K562 (cell line): Measurements from ENCODE around the gene PDLIM7. TPM values are rescaled to one million over a fixed set of nuclear protein-coding genes. Genes with fewer than 3 reads are reported as not detected.

Experiments
- ATAC-seq: fragments of 200-7000 bp; cut with Tn5 transposase; 3 replicates; pipeline ENCODE4 v1.9.1; 2020; ENCODE audit warnings: moderate library complexity
- BruUV-seq: library from RNA; stranded (reverse); fragments of 400-500 nt; replicated peaks from 2 replicates; lab custom pipeline; 2021; lab: Mats Ljungman, UMichigan
- CTCF ChIA-PET: fragments of 300-600 bp; formaldehyde crosslinking; extraction: SDS; loops from one replicate; lab custom pipeline; 2021; ENCODE audit warnings: low intra/inter-chr PET ratio; lab: Yijun Ruan, JAX
- POLR2A ChIA-PET: fragments of 300-600, 350-650 bp; sonication (Branson Sonifier 250); formaldehyde crosslinking; extraction: SDS; loops from one replicate; lab custom pipeline; 2021; ENCODE audit warnings: antibody characterized with exemption, inconsistent platforms; lab: Yijun Ruan, JAX
- DNase-seq, 4 experiments: peaks; one replicate each; pipeline versions ENCODE4 v3.0.0 to v3.0.0-alpha.2; 2011 to 2018; ENCODE audit warnings: low spot score in 3 of 4, mixed read lengths in 3 of 4; ENCODE audit errors: extremely low read depth in 1 of 4
- FAIRE-seq: peaks from 2 replicates; lab custom pipeline; 2011; peaks lifted over from hg19 to GRCh38; lab: Jason Lieb, UNC
- H2AFZ ChIP-seq: 2 replicates; pipeline ENCODE4 v1.6.0; 2011; ENCODE audit warnings: low read depth, low read length, control low read depth, inconsistent platforms
- H3K27ac ChIP-seq: fragments of 200-600 bp; 3 replicates; pipeline ENCODE4 v1.8.0; 2011; ENCODE audit warnings: low read depth, mild to moderate bottlenecking, control low read depth, inconsistent platforms, low read length, moderate library complexity, mixed read lengths; ENCODE audit errors: extremely low read depth
- H3K27me3 ChIP-seq, 2 experiments: fragments of 300-600 bp in 1 of 2; 2 replicates in 1 of 2; 3 replicates in 1 of 2; pipeline versions ENCODE4 v1.6.0 to v1.8.0; 2011; ENCODE audit warnings: inconsistent platforms in 2 of 2, low read length in 2 of 2, mild to moderate bottlenecking in 1 of 2, mixed read lengths in 1 of 2, moderate library complexity in 1 of 2; ENCODE audit not compliant: control insufficient read depth in 2 of 2, insufficient read depth in 2 of 2
- H3K36me3 ChIP-seq: fragments of 300-600 bp; 3 replicates; pipeline ENCODE4 v1.8.0; 2011; ENCODE audit warnings: mild to moderate bottlenecking, low read length, inconsistent platforms; ENCODE audit not compliant: control insufficient read depth, insufficient read depth
- H3K4me1 ChIP-seq, 2 experiments: fragments of 200-600 bp in 1 of 2; replicated peaks in 1 of 2; 2 replicates in 1 of 2; 3 replicates in 1 of 2; pipeline versions ENCODE4 v1.5.1 to v1.8.0; 2011; ENCODE audit warnings: inconsistent platforms in 2 of 2, low read length in 2 of 2, mild to moderate bottlenecking in 1 of 2, mixed read lengths in 1 of 2, moderate library complexity in 1 of 2; ENCODE audit not compliant: control insufficient read depth in 2 of 2, insufficient read depth in 2 of 2
- H3K4me2 ChIP-seq: 2 replicates; pipeline ENCODE4 v1.6.1; 2011; ENCODE audit warnings: low read length, control low read depth, inconsistent platforms, mixed read lengths; ENCODE audit not compliant: insufficient read depth
- H3K4me3 ChIP-seq: fragments of 200-600 bp; sonication (generic), shearing (Covaris generic); 2 replicates; pipeline ENCODE4 v1.5.1; 2016; ENCODE audit warnings: control low read depth, inconsistent platforms
- H3K79me2 ChIP-seq: fragments of 200-600 bp; 3 replicates; pipeline ENCODE4 v1.8.0; 2011; ENCODE audit warnings: low read length, inconsistent platforms; ENCODE audit not compliant: control insufficient read depth, insufficient read depth
- H3K9ac ChIP-seq, 2 experiments: 2 replicates each; pipeline versions ENCODE4 v1.6.0 to v1.6.1; 2011; ENCODE audit warnings: low read depth in 2 of 2, low read length in 2 of 2, control low read depth in 1 of 2, inconsistent platforms in 1 of 2, mild to moderate bottlenecking in 1 of 2, mixed read lengths in 1 of 2; ENCODE audit not compliant: insufficient read depth in 1 of 2
- H3K9me1 ChIP-seq: one replicate; pipeline ENCODE4 v1.6.0; 2011; ENCODE audit warnings: inconsistent platforms, mild to moderate bottlenecking, low read length, moderate library complexity; ENCODE audit not compliant: control insufficient read depth, insufficient read depth
- H3K9me3 ChIP-seq: replicated peaks from 2 replicates; pipeline ENCODE4 v1.5.1; 2011; ENCODE audit warnings: low read depth, low read length, inconsistent platforms; ENCODE audit not compliant: control insufficient read depth, insufficient read depth
- H4K20me1 ChIP-seq: replicated peaks from 2 replicates; pipeline ENCODE4 v1.6.1; 2011; ENCODE audit warnings: low read length, inconsistent platforms, mixed read lengths; ENCODE audit not compliant: control insufficient read depth, insufficient read depth
- BCOR ChIP-seq: fragments of 450-650 bp; IDR thresholded peaks from 2 replicates; pipeline ENCODE4 v1.6.1; 2016
- HDAC1 ChIP-seq, 2 experiments: fragments of 450-650 bp; IDR thresholded peaks; 2 replicates each; pipeline ENCODE4 v1.6.1; 2016 to 2017; ENCODE audit warnings: inconsistent platforms in 1 of 2, mild to moderate bottlenecking in 1 of 2, moderate library complexity in 1 of 2
- POLR2G ChIP-seq: fragments of 200-400 bp; formaldehyde crosslinking; IDR thresholded peaks from 2 replicates; pipeline ENCODE4 v1.6.1; 2017; ENCODE audit warnings: low read depth, mild to moderate bottlenecking, antibody characterized with exemption, low read length, moderate library complexity
- RBM25 ChIP-seq: fragments of 200-400 bp; formaldehyde crosslinking; IDR thresholded peaks from 2 replicates; pipeline ENCODE4 v1.6.1; 2018; ENCODE audit warnings: low read length, low read depth, moderate library complexity; ENCODE audit not compliant: severe bottlenecking
- ZFP36 ChIP-seq: fragments of 150-350 bp; IDR thresholded peaks from 2 replicates; pipeline ENCODE4 v1.6.1; 2018; ENCODE audit warnings: low read length, low read depth; ENCODE audit not compliant: partially characterized antibody
- WGBS: fragments of 100-300 bp; shearing (Covaris generic); methylation state at CpG from one replicate; pipeline ENCODE4 v1.1.6; 2016; ENCODE audit warnings: low coverage, mixed read lengths; ENCODE audit not compliant: insufficient coverage; ENCODE audit errors: missing lambda C conversion rate; 5-methylcytosine and 5-hydroxymethylcytosine counted together
- in situ Hi-C: fragments of 300-500 bp; cut with MboI; formaldehyde crosslinking; loops from 4 replicates; pipeline ENCODE4 v1.15.0; 2018; ENCODE audit warnings: inconsistent platforms, mixed read lengths
- intact Hi-C: fragments of 100-400 bp; cut with micrococcal nuclease; formaldehyde crosslinking; loops from 2 replicates; pipeline ENCODE4 v1.14.2; 2022
- polyA plus RNA-seq, 8 experiments: library from polyadenylated mRNA; depleted of rRNA in 4 of 8; stranded (reverse) in 5 of 8; unstranded in 3 of 8; fragments of >200 nt; fragmentation: Nextera tagmentation in 2 of 8; fragmentation: Illumina TruSeq in 1 of 8; extraction: Ambion mirVana in 2 of 8; extraction: Trizol in 1 of 8; gene quantifications; 2 replicates each; pipeline versions ENCODE4 v1.2.1 to v1.2.3, GENCODE V29; 2011 to 2014; ENCODE audit warnings: inconsistent platforms in 1 of 8, missing spikeins in 1 of 8
- total RNA-seq, 7 experiments: library from RNA; depleted of rRNA in 6 of 7; stranded (reverse); fragments of >200 nt in 6 of 7; fragmentation: Illumina TruSeq in 2 of 7; extraction: Trizol in 2 of 7; gene quantifications; 2 replicates each; pipeline versions ENCODE4 v1.2.1 to v1.2.3, GENCODE V29; 2011 to 2021; ENCODE audit warnings: low replicate concordance in 1 of 7
- TF ChIP-seq, protein P1 (sequence below), 2 experiments: fragments of 450-650 bp in 1 of 2; IDR thresholded peaks; 2 replicates each; pipeline ENCODE4 v1.6.1; 2011 to 2017; ENCODE audit warnings: low read depth in 2 of 2, antibody characterized with exemption in 1 of 2, borderline replicate concordance in 1 of 2, low read length in 1 of 2, mild to moderate bottlenecking in 1 of 2, mixed read lengths in 1 of 2; ENCODE audit not compliant: control insufficient read depth in 1 of 2
- TF ChIP-seq, protein P2 (sequence below): fragments of 450-650 bp; IDR thresholded peaks from 2 replicates; pipeline ENCODE4 v1.6.1; 2016
- TF ChIP-seq, protein P3 (sequence below): fragments of 250-450 bp; sonication (Bioruptor Pico); IDR thresholded peaks from 2 replicates; pipeline ENCODE4 v1.5.0; 2021

Gene PDLIM7
- total and polyA plus RNA-seq, 9 of the 15 experiments (the other 6 are each of a cell fraction or from before 2014, with no cell fraction given): 2.1 to 124 (median 32.6) TPM

DNA sequence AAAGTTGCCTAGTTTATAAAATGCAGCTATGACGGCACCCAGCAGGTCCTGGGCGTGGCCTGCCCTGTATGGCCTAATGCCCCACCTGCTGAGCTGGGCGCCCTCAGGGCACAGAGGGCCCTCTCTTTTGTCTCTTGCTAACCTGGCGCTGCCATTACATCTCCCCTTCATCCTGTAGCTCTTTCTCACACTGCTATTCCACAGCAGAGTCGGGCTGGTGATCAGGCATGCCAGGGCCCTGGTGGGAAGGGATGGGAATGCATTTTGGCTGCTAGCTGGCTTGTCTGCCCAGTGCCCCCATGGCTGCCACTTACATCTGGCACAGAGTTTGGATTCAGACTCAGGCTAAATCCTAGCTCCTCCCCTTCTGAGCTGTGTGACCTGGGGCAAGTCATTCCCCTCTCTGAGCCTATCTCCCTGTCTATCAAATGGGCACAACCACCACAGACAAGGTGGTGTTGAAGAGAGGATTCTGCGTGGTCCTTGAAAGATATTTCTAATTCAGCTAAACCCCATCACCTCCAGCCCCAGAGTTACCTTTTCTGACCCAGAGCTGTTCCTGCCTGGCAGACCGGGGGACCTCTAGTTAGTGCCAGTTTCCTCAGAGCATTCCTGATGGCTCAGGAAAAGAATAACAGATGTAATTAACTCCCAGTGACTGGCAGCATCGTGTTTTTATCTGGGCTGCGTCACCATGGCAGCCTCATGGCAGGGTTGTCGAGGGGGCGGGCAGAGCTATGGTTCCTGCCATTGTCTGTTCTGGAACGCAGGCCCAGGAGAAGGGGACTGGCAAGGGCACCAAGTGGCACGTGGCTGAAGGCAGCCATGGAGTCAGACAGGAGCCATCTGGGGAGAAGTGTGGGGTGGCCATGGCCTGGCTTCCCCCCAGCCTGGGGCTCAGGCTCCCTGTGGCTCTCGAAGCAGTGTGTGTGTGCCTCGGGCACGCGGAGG, 44.4 kb downstream of the PDLIM7 start:
- BruUV-seq: no TSS peak
- no peaks in the 10 kb centered on the region for H3K27me3 ChIP-seq
- in situ Hi-C loops (loop anchor here (10.0 kb wide), 1 partner anchor 338 kb away; no protein-coding TSS in a partner anchor), intact Hi-C loops (no loop called here)
- peak overlapping the region in 1 of 2 experiments; percentile 39; a peak in 1 of 4 replicates for H3K9ac ChIP-seq
- peaks cover 3% of the 10 kb centered on the region for H3K9me1 ChIP-seq
- no peak overlapping the region for H2AFZ ChIP-seq
- peaks cover 10% of the 10 kb centered on the region; the same call in 1 of the 3 replicates for H3K36me3 ChIP-seq
- 80% methylated on average over 15 of the region's 17 CpGs for WGBS
- H3K4me1 ChIP-seq: peaks cover 0 to 50% of the 10 kb centered on the region in 2 experiments; a peak in 3 of 5 replicates
- H3K9me3 ChIP-seq: no peaks in the 10 kb centered on the region
- no peak overlapping the region for H3K27ac ChIP-seq
- no peak overlapping the region for H3K4me2 ChIP-seq
- DNase-seq (no peak), ATAC-seq (no peak), FAIRE-seq (no peak)
- peaks cover 16% of the 10 kb centered on the region for H4K20me1 ChIP-seq
- ChIA-PET POLR2A (interaction anchor here (0.5 to 2.5 kb wide), 9 partner anchors 8 to 386 kb away, joined by 3 to 19 read pairs (median 4); partner anchors contain the start of genes GRK6, LMAN2 and PDLIM7), CTCF (interaction anchor here (0.8 to 6.2 kb wide), 3 partner anchors 49 to 339 kb away, joined by 3 to 107 read pairs (median 78); no protein-coding TSS in a partner anchor)
- H3K4me3 ChIP-seq: no peak overlapping the region
- peaks cover 10% of the 10 kb centered on the region; the same call in 2 of the 3 replicates for H3K79me2 ChIP-seq
- TF ChIP-seq HDAC1 (IDR thresholded peaks at IDR 0.05) (no peak), RBM25 (peak; percentile 30), POLR2G (0 out of 2 replicates have a peak, but pooled peaks have one; percentile 34), ZFP36 (peak; percentile 68), BCOR (0 out of 2 replicates have a peak, but pooled peaks have one; percentile 25)
- TF ChIP-seq, protein P1, sequence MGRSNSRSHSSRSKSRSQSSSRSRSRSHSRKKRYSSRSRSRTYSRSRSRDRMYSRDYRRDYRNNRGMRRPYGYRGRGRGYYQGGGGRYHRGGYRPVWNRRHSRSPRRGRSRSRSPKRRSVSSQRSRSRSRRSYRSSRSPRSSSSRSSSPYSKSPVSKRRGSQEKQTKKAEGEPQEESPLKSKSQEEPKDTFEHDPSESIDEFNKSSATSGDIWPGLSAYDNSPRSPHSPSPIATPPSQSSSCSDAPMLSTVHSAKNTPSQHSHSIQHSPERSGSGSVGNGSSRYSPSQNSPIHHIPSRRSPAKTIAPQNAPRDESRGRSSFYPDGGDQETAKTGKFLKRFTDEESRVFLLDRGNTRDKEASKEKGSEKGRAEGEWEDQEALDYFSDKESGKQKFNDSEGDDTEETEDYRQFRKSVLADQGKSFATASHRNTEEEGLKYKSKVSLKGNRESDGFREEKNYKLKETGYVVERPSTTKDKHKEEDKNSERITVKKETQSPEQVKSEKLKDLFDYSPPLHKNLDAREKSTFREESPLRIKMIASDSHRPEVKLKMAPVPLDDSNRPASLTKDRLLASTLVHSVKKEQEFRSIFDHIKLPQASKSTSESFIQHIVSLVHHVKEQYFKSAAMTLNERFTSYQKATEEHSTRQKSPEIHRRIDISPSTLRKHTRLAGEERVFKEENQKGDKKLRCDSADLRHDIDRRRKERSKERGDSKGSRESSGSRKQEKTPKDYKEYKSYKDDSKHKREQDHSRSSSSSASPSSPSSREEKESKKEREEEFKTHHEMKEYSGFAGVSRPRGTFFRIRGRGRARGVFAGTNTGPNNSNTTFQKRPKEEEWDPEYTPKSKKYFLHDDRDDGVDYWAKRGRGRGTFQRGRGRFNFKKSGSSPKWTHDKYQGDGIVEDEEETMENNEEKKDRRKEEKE (IDR thresholded peaks at IDR 0.05; ENCODE audit: borderline replicate concordance in 1 of 2, control insufficient read depth in 1 of 2, low read depth in 2 of 2, low read length in 1 of 2): no peak
- TF ChIP-seq, protein P2, sequence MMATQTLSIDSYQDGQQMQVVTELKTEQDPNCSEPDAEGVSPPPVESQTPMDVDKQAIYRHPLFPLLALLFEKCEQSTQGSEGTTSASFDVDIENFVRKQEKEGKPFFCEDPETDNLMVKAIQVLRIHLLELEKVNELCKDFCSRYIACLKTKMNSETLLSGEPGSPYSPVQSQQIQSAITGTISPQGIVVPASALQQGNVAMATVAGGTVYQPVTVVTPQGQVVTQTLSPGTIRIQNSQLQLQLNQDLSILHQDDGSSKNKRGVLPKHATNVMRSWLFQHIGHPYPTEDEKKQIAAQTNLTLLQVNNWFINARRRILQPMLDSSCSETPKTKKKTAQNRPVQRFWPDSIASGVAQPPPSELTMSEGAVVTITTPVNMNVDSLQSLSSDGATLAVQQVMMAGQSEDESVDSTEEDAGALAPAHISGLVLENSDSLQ: peak; percentile 38; the same call in 1 of the 2 replicates
- TF ChIP-seq, protein P3, sequence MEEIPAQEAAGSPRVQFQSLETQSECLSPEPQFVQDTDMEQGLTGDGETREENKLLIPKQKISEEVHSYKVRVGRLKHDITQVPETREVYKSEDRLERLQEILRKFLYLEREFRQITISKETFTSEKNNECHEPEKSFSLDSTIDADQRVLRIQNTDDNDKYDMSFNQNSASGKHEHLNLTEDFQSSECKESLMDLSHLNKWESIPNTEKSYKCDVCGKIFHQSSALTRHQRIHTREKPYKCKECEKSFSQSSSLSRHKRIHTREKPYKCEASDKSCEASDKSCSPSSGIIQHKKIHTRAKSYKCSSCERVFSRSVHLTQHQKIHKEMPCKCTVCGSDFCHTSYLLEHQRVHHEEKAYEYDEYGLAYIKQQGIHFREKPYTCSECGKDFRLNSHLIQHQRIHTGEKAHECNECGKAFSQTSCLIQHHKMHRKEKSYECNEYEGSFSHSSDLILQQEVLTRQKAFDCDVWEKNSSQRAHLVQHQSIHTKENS: no peak
